Measurements from ENCODE around the gene ENTREP3.
"Not testable (repeated sequence)": the region's sequence is repeated elsewhere in the genome, so short reads cannot be mapped to it uniquely, and the experiment has no call there.

Gene ENTREP3

GRCh38 chr1:155293086-155293749 is 37.9 kb upstream of the ENTREP3 start:
- DNase-seq: no peak
- H3K36me3 Mint-ChIP-seq (ENCODE audit: low read depth): no peaks in the 10 kb centered on the region
- peaks cover 68% of the 10 kb centered on the region for H3K27me3 Mint-ChIP-seq (ENCODE audit: low read depth, poor library complexity)
- H3K9me3 Mint-ChIP-seq: peaks cover 4% of the 10 kb centered on the region
- peaks cover 21% of the 10 kb centered on the region for H3K4me1 Mint-ChIP-seq
- TF ChIP-seq, protein P1, sequence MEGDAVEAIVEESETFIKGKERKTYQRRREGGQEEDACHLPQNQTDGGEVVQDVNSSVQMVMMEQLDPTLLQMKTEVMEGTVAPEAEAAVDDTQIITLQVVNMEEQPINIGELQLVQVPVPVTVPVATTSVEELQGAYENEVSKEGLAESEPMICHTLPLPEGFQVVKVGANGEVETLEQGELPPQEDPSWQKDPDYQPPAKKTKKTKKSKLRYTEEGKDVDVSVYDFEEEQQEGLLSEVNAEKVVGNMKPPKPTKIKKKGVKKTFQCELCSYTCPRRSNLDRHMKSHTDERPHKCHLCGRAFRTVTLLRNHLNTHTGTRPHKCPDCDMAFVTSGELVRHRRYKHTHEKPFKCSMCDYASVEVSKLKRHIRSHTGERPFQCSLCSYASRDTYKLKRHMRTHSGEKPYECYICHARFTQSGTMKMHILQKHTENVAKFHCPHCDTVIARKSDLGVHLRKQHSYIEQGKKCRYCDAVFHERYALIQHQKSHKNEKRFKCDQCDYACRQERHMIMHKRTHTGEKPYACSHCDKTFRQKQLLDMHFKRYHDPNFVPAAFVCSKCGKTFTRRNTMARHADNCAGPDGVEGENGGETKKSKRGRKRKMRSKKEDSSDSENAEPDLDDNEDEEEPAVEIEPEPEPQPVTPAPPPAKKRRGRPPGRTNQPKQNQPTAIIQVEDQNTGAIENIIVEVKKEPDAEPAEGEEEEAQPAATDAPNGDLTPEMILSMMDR (IDR thresholded peaks at IDR 0.05): no peak
- no peak overlapping the region for H3K27ac Mint-ChIP-seq
- H3K4me3 Mint-ChIP-seq: no peak overlapping the region

GRCh38 chr1:155291006-155291405 is 35.7 kb upstream of the ENTREP3 start:
- H3K4me1 Mint-ChIP-seq; H3K27ac Mint-ChIP-seq; H3K36me3 Mint-ChIP-seq (ENCODE audit: low read depth); DNase-seq; H3K9me3 Mint-ChIP-seq; H3K4me3 Mint-ChIP-seq: not testable (repeated sequence)
- peaks cover 48% of the 10 kb centered on the region for H3K27me3 Mint-ChIP-seq (ENCODE audit: low read depth, poor library complexity)

DNA sequence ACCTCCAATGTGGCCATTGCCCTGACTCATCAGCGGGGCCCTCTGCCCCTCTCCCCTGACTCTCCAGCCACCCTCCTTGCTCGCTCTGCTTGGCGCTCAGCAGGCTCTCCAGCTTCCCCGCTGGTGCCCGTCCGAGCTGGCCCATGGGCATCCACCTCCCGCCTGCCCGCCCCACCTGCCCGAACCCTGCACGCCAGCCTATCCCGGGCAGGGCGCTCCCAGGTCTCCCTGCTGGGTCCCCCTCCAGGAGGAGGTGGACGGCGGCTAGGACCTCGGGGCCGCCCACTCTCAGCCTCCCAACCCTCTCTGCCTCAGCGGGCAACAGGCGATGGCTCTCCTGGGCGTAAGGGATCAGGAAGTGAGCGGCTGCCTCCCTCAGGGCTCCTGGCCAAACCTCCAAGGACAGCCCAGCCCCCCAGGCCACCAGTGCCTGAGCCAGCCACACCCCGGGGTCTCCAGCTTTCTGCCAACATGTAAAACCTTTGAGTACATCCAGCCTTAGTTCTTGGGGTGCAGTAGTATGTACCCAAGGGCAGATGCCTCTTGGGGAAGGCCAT is 32.8 kb upstream of the ENTREP3 start:
- Mint-ChIP-seq H3K27ac (no peak overlapping the region), H3K27me3 (ENCODE audit: low read depth, poor library complexity) (peaks cover 18% of the 10 kb centered on the region), H3K9me3 (no peaks in the 10 kb centered on the region), H3K36me3 (ENCODE audit: low read depth) (no peaks in the 10 kb centered on the region), H3K4me1 (no peaks in the 10 kb centered on the region), H3K4me3 (no peak overlapping the region)
- TF ChIP-seq, protein P1 (IDR thresholded peaks at IDR 0.05): no peak
- DNase-seq: no peak

GRCh38 chr1:155286544-155286943 is 31.3 kb upstream of the ENTREP3 start:
- DNase-seq: no peak
- Mint-ChIP-seq H3K9me3 (no peaks in the 10 kb centered on the region), H3K27ac (peak overlapping the region; percentile 22), H3K36me3 (ENCODE audit: low read depth) (no peaks in the 10 kb centered on the region), H3K4me3 (no peak overlapping the region), H3K27me3 (ENCODE audit: low read depth, poor library complexity) (peaks cover 3% of the 10 kb centered on the region), H3K4me1 (no peaks in the 10 kb centered on the region)
- TF ChIP-seq, protein P1 (IDR thresholded peaks at IDR 0.05): no peak

- Mint-ChIP-seq H3K4me3 (no peak overlapping the region), H3K27ac (no peak overlapping the region), H3K27me3 (ENCODE audit: low read depth, poor library complexity) (peaks cover 3% of the 10 kb centered on the region), H3K36me3 (ENCODE audit: low read depth) (no peaks in the 10 kb centered on the region), H3K4me1 (no peaks in the 10 kb centered on the region), H3K9me3 (no peaks in the 10 kb centered on the region)
- no peak for DNase-seq
- TF ChIP-seq, protein P1 (IDR thresholded peaks at IDR 0.05): no peak
These were observed 30.4 kb upstream of the ENTREP3 start for GRCh38 chr1:155285631-155286044.

- TF ChIP-seq, protein P1 (IDR thresholded peaks at IDR 0.05): no peak
- no peak for DNase-seq
- Mint-ChIP-seq H3K4me3 (no peak overlapping the region), H3K9me3 (no peaks in the 10 kb centered on the region), H3K27me3 (ENCODE audit: low read depth, poor library complexity) (peaks cover 3% of the 10 kb centered on the region), H3K4me1 (no peaks in the 10 kb centered on the region), H3K27ac (peak overlapping the region; percentile 42), H3K36me3 (ENCODE audit: low read depth) (no peaks in the 10 kb centered on the region)
These were observed 29.8 kb upstream of the ENTREP3 start for GRCh38 chr1:155285063-155285462.

Data from nephron progenitor cell (in vitro differentiated cells).